Pancreas (tissue), 10 donors: ENCODE results near the gene PDCD10. TPM values are rescaled to one million over a fixed set of nuclear protein-coding genes. Genes with fewer than 3 reads are reported as not detected.

Experiments used
- ATAC-seq, 4 donors: fragments of 200-7000 bp; cut with Tn5 transposase; one replicate each; pipeline versions ENCODE4 v1.8.0 to v1.9.1; 2020; ENCODE audit warnings: mild to moderate bottlenecking in 4 of 4, moderate library complexity in 4 of 4
- DNase-seq, 6 donors: peaks; one replicate each; pipeline ENCODE4 v3.0.0-alpha.2; 2020
- FAIRE-seq: peaks from 2 replicates; lab custom pipeline; 2012; peaks lifted over from hg19 to GRCh38; lab: Jason Lieb, UNC
- H3K27ac ChIP-seq, 4 donors: fragments of 200-600 bp; sonication (generic); 1 replicate in 3 of 4; 2 replicates in 1 of 4; pipeline versions ENCODE4 v1.5.0 to v1.8.0; 2020
- H3K27me3 ChIP-seq, 4 donors: fragments of 200-600 bp; one replicate each; pipeline ENCODE4 v1.8.0; 2021
- H3K36me3 ChIP-seq, 3 donors: fragments of 200-600 bp; sonication (generic) in 1 of 3; one replicate each; pipeline versions ENCODE4 v1.5.0 to v1.8.0; 2020 to 2021
- H3K4me1 ChIP-seq, 3 donors: fragments of 200-600 bp; one replicate each; pipeline ENCODE4 v1.8.0; 2021
- H3K4me3 ChIP-seq, 4 donors: fragments of 200-600 bp; sonication (generic) in 2 of 4; one replicate each; pipeline versions ENCODE4 v1.5.0 to v1.8.0; 2020 to 2021
- H3K9me3 ChIP-seq, 4 donors: fragments of 200-600 bp; one replicate each; pipeline ENCODE4 v1.8.0; 2021
- WGBS, 2 donors: extraction: QIAGEN DNeasy Blood & Tissue Kit; methylation state at CpG; one replicate each; pipeline ENCODE4 v1.1.7; 2013; 5-methylcytosine and 5-hydroxymethylcytosine counted together
- intact Hi-C, 3 donors: fragments of 100-400 bp; cut with DNase I; formaldehyde crosslinking; loops; one replicate each; pipeline versions ENCODE4 v1.11.1 to v1.14.2; 2022
- polyA plus RNA-seq, 2 donors: library from polyadenylated mRNA; stranded (reverse); fragments of 200-250 nt; gene quantifications; one replicate each; pipeline ENCODE4 v1.2.3, GENCODE V29; 2013
- total RNA-seq, 6 donors: library from RNA; stranded (reverse); fragmentation: NEBNext Ultra II Directional in 4 of 6; extraction: Animal tissue kit (Norgen Biotek cat#: 25700) in 4 of 6; gene quantifications; one replicate each; pipeline versions ENCODE4 v1.2.1 to v1.2.4, GENCODE V29; 2021 to 2023
- TF ChIP-seq, protein P1 (sequence below), 4 donors: fragments of 200-600 bp; sonication (generic) in 3 of 4; IDR thresholded peaks; one replicate each; pipeline versions ENCODE4 v1.5.0 to v1.8.0; 2021; ENCODE audit warnings: antibody characterized with exemption in 4 of 4
- donor health status: healthy with polysubstance abuse.
- donor health status: DM: no; HTN: no; CAD: no; lungs with moderate emphysema.
- donor health status: DM: no; HTN: no; CAD: no.
- donor health status: control.
- donor health status: control.
- donor health status: Bipolar disorder and iron deficiency.
- donor health status: DM: yes; HTN: yes; CAD: no.
- donor health status: DM: no; HTN: no; CAD: no.
- donor health status: DM: no; HTN: no; CAD: no.
- donor health status: DM: yes; HTN: yes; CAD: no.

The PDCD10 gene
- total RNA-seq (10 to 100 TPM; 10.8 to 24.5 (median 15.6) TPM), polyA plus RNA-seq (10 to 100 TPM; 11.0 to 21.3 TPM)

GRCh38 chr3:167734498-167735232 is at the start of gene PDCD10:
Gene PDCD10 (minus strand): TSS chr3:167734892. CDS start chr3:167720157, 14,735 bp downstream.
- Histone ChIP-seq H3K36me3 (no peaks in the 10 kb centered on the region), H3K27me3 (no peaks in the 10 kb centered on the region), H3K4me3 (peak within 1 kb of the TSS; percentile 64 to 91 (median 87)), H3K4me1 (peaks cover 12 to 34% (median 22%) of the 10 kb centered on the region in 3 donors), H3K27ac (peak within 1 kb of the TSS; percentile 91 to 94 (median 92)), H3K9me3 (no peaks in the 10 kb centered on the region)
- TF ChIP-seq, protein P1, sequence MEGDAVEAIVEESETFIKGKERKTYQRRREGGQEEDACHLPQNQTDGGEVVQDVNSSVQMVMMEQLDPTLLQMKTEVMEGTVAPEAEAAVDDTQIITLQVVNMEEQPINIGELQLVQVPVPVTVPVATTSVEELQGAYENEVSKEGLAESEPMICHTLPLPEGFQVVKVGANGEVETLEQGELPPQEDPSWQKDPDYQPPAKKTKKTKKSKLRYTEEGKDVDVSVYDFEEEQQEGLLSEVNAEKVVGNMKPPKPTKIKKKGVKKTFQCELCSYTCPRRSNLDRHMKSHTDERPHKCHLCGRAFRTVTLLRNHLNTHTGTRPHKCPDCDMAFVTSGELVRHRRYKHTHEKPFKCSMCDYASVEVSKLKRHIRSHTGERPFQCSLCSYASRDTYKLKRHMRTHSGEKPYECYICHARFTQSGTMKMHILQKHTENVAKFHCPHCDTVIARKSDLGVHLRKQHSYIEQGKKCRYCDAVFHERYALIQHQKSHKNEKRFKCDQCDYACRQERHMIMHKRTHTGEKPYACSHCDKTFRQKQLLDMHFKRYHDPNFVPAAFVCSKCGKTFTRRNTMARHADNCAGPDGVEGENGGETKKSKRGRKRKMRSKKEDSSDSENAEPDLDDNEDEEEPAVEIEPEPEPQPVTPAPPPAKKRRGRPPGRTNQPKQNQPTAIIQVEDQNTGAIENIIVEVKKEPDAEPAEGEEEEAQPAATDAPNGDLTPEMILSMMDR (IDR thresholded peaks at IDR 0.05), result no peak
- ATAC-seq (peak; percentile 90 to 96 (median 91)), FAIRE-seq (peak; percentile 92), DNase-seq (peak; percentile 92 to 99 (median 98))
- intact Hi-C loops, result no loop called here
- 0 to 1% methylated on average over 48 to 49 of the region's 49 CpGs for WGBS, 2 donors

DNA sequence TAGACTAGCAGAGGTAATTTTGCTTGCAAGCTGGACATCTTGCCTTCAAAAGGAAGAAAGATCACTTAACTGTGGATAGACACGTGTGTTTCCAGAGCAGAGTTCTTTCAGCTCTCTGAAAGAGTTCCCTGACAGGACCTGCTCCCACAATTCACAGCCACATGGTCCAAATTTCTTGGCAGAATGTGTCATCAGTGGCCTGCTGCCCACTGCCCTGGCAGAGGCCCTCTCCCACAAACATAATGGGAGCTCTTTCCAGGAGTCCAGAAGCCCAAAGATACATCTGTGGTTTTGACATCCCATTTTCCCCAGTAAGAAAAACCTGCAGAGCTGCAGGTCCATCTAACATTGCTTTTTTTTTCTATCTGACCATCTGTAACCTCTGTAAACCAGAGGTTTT is 49.1 kb upstream of the PDCD10 start:
- WGBS, 2 donors, result 37 to 44% methylated on average over 1 of the region's 1 CpG
- H3K27me3 ChIP-seq, result no peaks in the 10 kb centered on the region
- intact Hi-C loops, result no loop called here
- no peak for DNase-seq
- no peaks in the 10 kb centered on the region for H3K9me3 ChIP-seq
- FAIRE-seq, result no peak
- H3K36me3 ChIP-seq, result no peaks in the 10 kb centered on the region
- no peak overlapping the region for H3K4me3 ChIP-seq
- TF ChIP-seq, protein P1 (IDR thresholded peaks at IDR 0.05), result no peak
- peaks cover 0 to 10% (median 8%) of the 10 kb centered on the region in 3 donors for H3K4me1 ChIP-seq
- peak in 1 of 4 donors; percentile 22 for ATAC-seq
- H3K27ac ChIP-seq, result no peak overlapping the region

DNA sequence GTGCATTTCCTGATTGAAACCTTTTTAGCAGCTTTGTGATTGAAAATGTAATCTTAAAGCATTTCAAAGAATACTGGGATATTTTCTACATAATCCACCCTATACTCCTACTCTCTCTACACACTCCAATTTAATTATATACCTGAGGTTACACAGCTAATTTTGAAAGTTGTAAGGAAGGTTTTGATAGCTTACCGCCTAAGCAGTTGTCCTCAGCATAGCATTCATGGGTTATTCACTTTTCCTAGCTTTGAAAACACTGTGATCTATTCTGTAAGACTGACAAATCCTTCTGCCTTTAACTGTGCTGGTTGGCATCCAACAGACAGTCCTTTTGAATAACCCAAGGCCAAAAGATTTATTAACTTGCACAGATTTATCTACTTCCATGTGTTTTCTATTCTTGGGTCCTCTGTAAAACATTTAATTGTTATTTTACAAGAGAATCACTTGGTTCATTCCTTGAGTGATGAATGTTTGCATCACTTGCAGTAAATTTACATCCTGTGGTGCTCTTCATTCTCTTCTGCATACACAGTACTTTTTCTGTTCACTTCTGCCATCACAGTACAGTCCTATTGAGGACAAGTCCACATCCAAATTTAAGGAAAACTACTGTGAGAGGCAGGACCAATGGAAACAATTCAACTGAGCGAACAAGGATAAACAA is 45.7 kb upstream of the PDCD10 start:
- DNase-seq (no peak), FAIRE-seq (no peak), ATAC-seq (no peak)
- no peak overlapping the region for H3K27ac ChIP-seq
- TF ChIP-seq, protein P1 (IDR thresholded peaks at IDR 0.05), result no peak
- H3K27me3 ChIP-seq, result no peaks in the 10 kb centered on the region
- intact Hi-C loops, result no loop called here
- H3K4me1 ChIP-seq, result no peaks in the 10 kb centered on the region
- H3K36me3 ChIP-seq, result no peaks in the 10 kb centered on the region
- H3K9me3 ChIP-seq, result no peaks in the 10 kb centered on the region
- 88 to 90% methylated on average over 2 of the region's 2 CpGs for WGBS, 2 donors
- no peak overlapping the region for H3K4me3 ChIP-seq

- Histone ChIP-seq H3K27ac (no peak overlapping the region), H3K4me3 (no peak overlapping the region), H3K27me3 (no peaks in the 10 kb centered on the region), H3K4me1 (no peaks in the 10 kb centered on the region), H3K36me3 (no peaks in the 10 kb centered on the region), H3K9me3 (no peaks in the 10 kb centered on the region)
- intact Hi-C loops, result no loop called here
- ATAC-seq (no peak), FAIRE-seq (no peak), DNase-seq (no peak)
- TF ChIP-seq, protein P1 (IDR thresholded peaks at IDR 0.05), result no peak
- 59 to 65% methylated on average over 1 of the region's 1 CpG for WGBS, 2 donors
Measured at GRCh38 chr3:167777356-167777755, 42.7 kb upstream of the PDCD10 start.
